Measurements from ENCODE around the gene INPP1. TPM values are rescaled to one million over a fixed set of nuclear protein-coding genes. Genes with fewer than 3 reads are reported as not detected.
A peak's percentile ranks its signal among the peaks of the same experiment; 100 is the strongest.

INPP1 gene
- total and polyA plus RNA-seq, 9 donors: 7.2 to 24.1 (median 19.1) TPM

- no peak for DNase-seq
- Histone ChIP-seq H3K27me3 (ENCODE audit: control insufficient read depth, insufficient read depth, low read length) (no peaks in the 10 kb centered on the region), H3K9me3 (replicated peaks; ENCODE audit: control insufficient read depth, low read depth, low read length) (no peaks in the 10 kb centered on the region), H3K4me3 (ENCODE audit: low read length) (no peak overlapping the region), H3K4me1 (ENCODE audit: control insufficient read depth, insufficient read depth, low read length) (peaks cover 9% of the 10 kb centered on the region), H3K27ac (ENCODE audit: low read length) (no peak overlapping the region), H3K36me3 (ENCODE audit: control insufficient read depth, insufficient read depth, low read length) (peaks cover 17% of the 10 kb centered on the region)
- WGBS (ENCODE audit: insufficient coverage): no CpG with 5 or more reads among the region's 1 CpG
Measured at GRCh38 chr2:190313880-190314279, 29.5 kb upstream of the INPP1 start.

GRCh38 chr2:190315273-190315672 lies 28.1 kb upstream of the INPP1 start:
- no peak for DNase-seq
- Histone ChIP-seq H3K27me3 (ENCODE audit: control insufficient read depth, insufficient read depth, low read length) (no peaks in the 10 kb centered on the region), H3K4me3 (ENCODE audit: low read length) (no peak overlapping the region), H3K36me3 (ENCODE audit: control insufficient read depth, insufficient read depth, low read length) (peaks cover 11% of the 10 kb centered on the region), H3K9me3 (replicated peaks; ENCODE audit: control insufficient read depth, low read depth, low read length) (no peaks in the 10 kb centered on the region), H3K27ac (ENCODE audit: low read length) (no peak overlapping the region), H3K4me1 (ENCODE audit: control insufficient read depth, insufficient read depth, low read length) (peaks cover 12% of the 10 kb centered on the region)
- no CpG with 5 or more reads among the region's 2 CpGs for WGBS (ENCODE audit: insufficient coverage)

- peaks cover 6% of the 10 kb centered on the region for H3K36me3 ChIP-seq (ENCODE audit: control insufficient read depth, insufficient read depth, low read length)
- H3K4me3 ChIP-seq (ENCODE audit: low read length): peak overlapping the region; percentile 89
- no peaks in the 10 kb centered on the region for H3K27me3 ChIP-seq (ENCODE audit: control insufficient read depth, insufficient read depth, low read length)
- H3K27ac ChIP-seq (ENCODE audit: low read length): peak overlapping the region; percentile 97
- peaks cover 12% of the 10 kb centered on the region for H3K4me1 ChIP-seq (ENCODE audit: control insufficient read depth, insufficient read depth, low read length)
- no peaks in the 10 kb centered on the region for H3K9me3 ChIP-seq (replicated peaks; ENCODE audit: control insufficient read depth, low read depth, low read length)
- no CpG with 5 or more reads among the region's 4 CpGs for WGBS (ENCODE audit: insufficient coverage)
- peak; percentile 27 for DNase-seq
Measured at GRCh38 chr2:190318514-190318913, 24.9 kb upstream of the INPP1 start.

DNA sequence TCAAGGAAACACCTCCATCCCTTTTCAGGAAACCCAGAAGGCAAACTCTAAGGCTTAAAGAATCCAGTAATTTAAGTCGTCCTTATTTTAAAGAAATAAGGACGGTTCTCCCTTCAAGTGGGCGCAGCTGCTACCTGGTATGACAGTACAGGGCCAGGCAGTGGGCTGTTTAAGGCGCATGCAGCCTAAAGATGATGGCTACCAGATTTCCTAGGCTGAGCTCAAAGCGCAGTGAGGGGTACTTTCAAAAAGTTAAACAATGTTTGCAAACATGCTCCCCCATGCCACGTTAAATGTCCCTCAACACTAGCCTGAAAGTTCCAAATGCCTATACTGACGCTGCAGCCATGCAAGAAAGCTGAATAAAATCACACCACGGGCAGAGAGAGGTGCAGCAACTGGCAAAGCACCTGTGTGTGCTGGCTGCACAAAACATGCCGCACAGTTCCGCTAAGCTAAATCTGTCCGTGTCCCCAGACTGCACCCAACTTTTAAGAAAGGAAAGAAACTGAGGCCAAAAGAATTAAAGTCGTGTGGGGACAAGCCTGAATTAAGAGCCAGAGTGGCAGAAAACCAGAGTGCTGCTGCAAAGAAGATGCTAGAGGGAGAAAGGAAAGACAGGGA lies 24.3 kb upstream of the INPP1 start:
- H3K4me3 ChIP-seq (ENCODE audit: low read length): peak overlapping the region; percentile 89
- peaks cover 6% of the 10 kb centered on the region for H3K36me3 ChIP-seq (ENCODE audit: control insufficient read depth, insufficient read depth, low read length)
- peaks cover 12% of the 10 kb centered on the region for H3K4me1 ChIP-seq (ENCODE audit: control insufficient read depth, insufficient read depth, low read length)
- DNase-seq: no peak
- H3K9me3 ChIP-seq (replicated peaks; ENCODE audit: control insufficient read depth, low read depth, low read length): no peaks in the 10 kb centered on the region
- 0% methylated on average over 11 of the region's 12 CpGs for WGBS (ENCODE audit: insufficient coverage)
- peak overlapping the region; percentile 97 for H3K27ac ChIP-seq (ENCODE audit: low read length)
- H3K27me3 ChIP-seq (ENCODE audit: control insufficient read depth, insufficient read depth, low read length): no peaks in the 10 kb centered on the region

- Histone ChIP-seq H3K4me3 (ENCODE audit: low read length) (peak within 1 kb of the TSS; percentile 89), H3K4me1 (ENCODE audit: control insufficient read depth, insufficient read depth, low read length) (peaks cover 12% of the 10 kb centered on the region), H3K9me3 (replicated peaks; ENCODE audit: control insufficient read depth, low read depth, low read length) (no peaks in the 10 kb centered on the region), H3K27me3 (ENCODE audit: control insufficient read depth, insufficient read depth, low read length) (no peaks in the 10 kb centered on the region), H3K27ac (ENCODE audit: low read length) (peak within 1 kb of the TSS; percentile 97), H3K36me3 (ENCODE audit: control insufficient read depth, insufficient read depth, low read length) (peaks cover 6% of the 10 kb centered on the region)
- 0% methylated on average over 47 of the region's 50 CpGs for WGBS (ENCODE audit: insufficient coverage)
- peak; percentile 100 for DNase-seq
Measured at GRCh38 chr2:190319555-190320498, 23.6 kb upstream of the INPP1 start, which contains the start of gene HIBCH. Gene HIBCH, minus strand, starts transcription at chr2:190319826. Its CDS starts 76 bp downstream, at chr2:190319750.

- peaks cover 6% of the 10 kb centered on the region for H3K36me3 ChIP-seq (ENCODE audit: control insufficient read depth, insufficient read depth, low read length)
- H3K4me1 ChIP-seq (ENCODE audit: control insufficient read depth, insufficient read depth, low read length): peaks cover 12% of the 10 kb centered on the region
- no peak overlapping the region for H3K4me3 ChIP-seq (ENCODE audit: low read length)
- H3K9me3 ChIP-seq (replicated peaks; ENCODE audit: control insufficient read depth, low read depth, low read length): no peaks in the 10 kb centered on the region
- peak overlapping the region; percentile 3 for H3K27ac ChIP-seq (ENCODE audit: low read length)
- no peaks in the 10 kb centered on the region for H3K27me3 ChIP-seq (ENCODE audit: control insufficient read depth, insufficient read depth, low read length)
- WGBS (ENCODE audit: insufficient coverage): 100% methylated on average over 1 of the region's 4 CpGs
- DNase-seq: no peak
Measured at GRCh38 chr2:190320696-190321095, 22.7 kb upstream of the INPP1 start.

- Histone ChIP-seq H3K27ac (ENCODE audit: low read length) (no peak overlapping the region), H3K4me3 (ENCODE audit: low read length) (no peak overlapping the region), H3K27me3 (ENCODE audit: control insufficient read depth, insufficient read depth, low read length) (peaks cover 3% of the 10 kb centered on the region), H3K4me1 (ENCODE audit: control insufficient read depth, insufficient read depth, low read length) (peaks cover 7% of the 10 kb centered on the region), H3K9me3 (replicated peaks; ENCODE audit: control insufficient read depth, low read depth, low read length) (no peaks in the 10 kb centered on the region), H3K36me3 (ENCODE audit: control insufficient read depth, insufficient read depth, low read length) (no peaks in the 10 kb centered on the region)
- no peak for DNase-seq
Measured at GRCh38 chr2:190323406-190323805, 20.0 kb upstream of the INPP1 start.

DNA sequence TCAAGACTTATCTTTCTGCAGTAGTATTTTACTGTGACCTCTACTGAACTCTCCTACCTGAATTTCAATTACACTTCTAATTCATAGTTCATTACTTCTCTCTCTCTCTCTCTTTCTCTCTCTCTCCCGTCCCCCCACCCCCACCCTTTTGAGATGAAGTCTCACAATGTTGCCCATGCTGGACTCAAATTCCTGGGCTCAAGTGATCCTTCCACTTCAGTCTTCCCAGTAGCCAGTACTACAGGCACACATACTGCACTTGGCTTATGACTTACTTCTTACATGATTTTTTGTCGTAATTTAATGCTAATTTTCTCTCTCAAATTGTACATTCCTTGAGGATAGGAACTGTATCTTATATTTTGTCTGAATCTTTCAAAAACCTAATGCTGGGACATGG lies 17.8 kb upstream of the INPP1 start:
- H3K9me3 ChIP-seq (replicated peaks; ENCODE audit: control insufficient read depth, low read depth, low read length): no peaks in the 10 kb centered on the region
- WGBS (ENCODE audit: insufficient coverage): 70% methylated on average over 1 of the region's 2 CpGs
- H3K27ac ChIP-seq (ENCODE audit: low read length): no peak overlapping the region
- no peak for DNase-seq
- no peaks in the 10 kb centered on the region for H3K4me1 ChIP-seq (ENCODE audit: control insufficient read depth, insufficient read depth, low read length)
- peaks cover 3% of the 10 kb centered on the region for H3K27me3 ChIP-seq (ENCODE audit: control insufficient read depth, insufficient read depth, low read length)
- no peak overlapping the region for H3K4me3 ChIP-seq (ENCODE audit: low read length)
- H3K36me3 ChIP-seq (ENCODE audit: control insufficient read depth, insufficient read depth, low read length): no peaks in the 10 kb centered on the region

GRCh38 chr2:190327867-190328572 lies 15.4 kb upstream of the INPP1 start:
- Histone ChIP-seq H3K4me3 (ENCODE audit: low read length) (no peak overlapping the region), H3K4me1 (ENCODE audit: control insufficient read depth, insufficient read depth, low read length) (no peaks in the 10 kb centered on the region), H3K27ac (ENCODE audit: low read length) (no peak overlapping the region), H3K27me3 (ENCODE audit: control insufficient read depth, insufficient read depth, low read length) (peaks cover 3% of the 10 kb centered on the region), H3K9me3 (replicated peaks; ENCODE audit: control insufficient read depth, low read depth, low read length) (no peaks in the 10 kb centered on the region), H3K36me3 (ENCODE audit: control insufficient read depth, insufficient read depth, low read length) (no peaks in the 10 kb centered on the region)
- DNase-seq: no peak
- 89% methylated on average over 1 of the region's 4 CpGs for WGBS (ENCODE audit: insufficient coverage)
